ENCODE data around the gene PTAR1.

DNA sequence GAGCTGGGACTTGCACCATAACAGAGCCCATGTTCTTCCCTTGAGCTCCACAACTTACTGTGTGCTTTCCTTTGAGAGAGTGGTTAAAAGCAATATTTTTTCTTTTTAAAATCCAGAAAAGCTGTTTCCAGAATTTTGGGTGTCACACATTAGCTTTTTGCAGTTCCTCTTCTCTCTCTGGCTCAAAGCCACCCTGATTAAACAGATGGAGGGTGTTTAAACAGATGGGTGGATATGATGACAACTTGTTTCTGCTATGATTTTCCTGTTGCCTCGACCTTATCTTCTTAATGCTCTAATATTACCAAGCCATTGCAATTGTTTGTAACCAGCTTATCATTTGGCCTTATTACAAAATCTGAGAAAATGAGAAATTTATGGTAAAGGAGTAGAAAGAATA lies 37.9 kb upstream of the PTAR1 start:
- TF ChIP-seq EZH2phosphoT487 (IDR thresholded peaks at IDR 0.05; ENCODE audit: borderline replicate concordance, low read length) = no peak
- TF ChIP-seq, protein P1, sequence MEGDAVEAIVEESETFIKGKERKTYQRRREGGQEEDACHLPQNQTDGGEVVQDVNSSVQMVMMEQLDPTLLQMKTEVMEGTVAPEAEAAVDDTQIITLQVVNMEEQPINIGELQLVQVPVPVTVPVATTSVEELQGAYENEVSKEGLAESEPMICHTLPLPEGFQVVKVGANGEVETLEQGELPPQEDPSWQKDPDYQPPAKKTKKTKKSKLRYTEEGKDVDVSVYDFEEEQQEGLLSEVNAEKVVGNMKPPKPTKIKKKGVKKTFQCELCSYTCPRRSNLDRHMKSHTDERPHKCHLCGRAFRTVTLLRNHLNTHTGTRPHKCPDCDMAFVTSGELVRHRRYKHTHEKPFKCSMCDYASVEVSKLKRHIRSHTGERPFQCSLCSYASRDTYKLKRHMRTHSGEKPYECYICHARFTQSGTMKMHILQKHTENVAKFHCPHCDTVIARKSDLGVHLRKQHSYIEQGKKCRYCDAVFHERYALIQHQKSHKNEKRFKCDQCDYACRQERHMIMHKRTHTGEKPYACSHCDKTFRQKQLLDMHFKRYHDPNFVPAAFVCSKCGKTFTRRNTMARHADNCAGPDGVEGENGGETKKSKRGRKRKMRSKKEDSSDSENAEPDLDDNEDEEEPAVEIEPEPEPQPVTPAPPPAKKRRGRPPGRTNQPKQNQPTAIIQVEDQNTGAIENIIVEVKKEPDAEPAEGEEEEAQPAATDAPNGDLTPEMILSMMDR (conservative IDR thresholded peaks at IDR 0.05; ENCODE audit: low read depth, low read length) = no peak

All from PC-3 (cell line).